OCI-LY3 (cell line): ENCODE data around the gene GRIA3.

Source experiments
- CTCF ChIP-seq: fragments of 200-600, 300-600 bp; sonication (generic); IDR thresholded peaks from 2 replicates; pipeline ENCODE4 v1.5.1; 2014; ENCODE audit warnings: antibody characterized with exemption, low read length, low read depth
- EZH2phosphoT487 ChIP-seq: fragments of 200-600 bp; shearing (Covaris generic); IDR thresholded peaks from 2 replicates; pipeline ENCODE4 v1.6.1; 2018; ENCODE audit warnings: antibody characterized with exemption, mixed run types, low read depth

GRCh38 chrX:123392921-123393320, 208.8 kb downstream of the GRIA3 start:
- no peak for TF ChIP-seq CTCF
- TF ChIP-seq EZH2phosphoT487, result no peak
